Muscle of back (tissue), 11 donors: ENCODE data around the gene CASR. TPM values are rescaled to one million over a fixed set of nuclear protein-coding genes. Genes with fewer than 3 reads are reported as not detected.

ENCODE experiments used
- DNase-seq, 3 donors: peaks; one replicate each; pipeline versions ENCODE4 v3.0.0 to v3.0.0-alpha.2; 2013
- polyA plus RNA-seq, 10 donors: library from polyadenylated mRNA; unstranded; fragments of 120-200 nt; gene quantifications; one replicate each; pipeline ENCODE4 v1.2.1, GENCODE V29; 2013; ENCODE audit not compliant: insufficient read length in 10 of 10

CASR gene
- polyA plus RNA-seq, 10 donors = 0.03 to 0.05 (median 0.03) TPM; not detected in 6

DNA sequence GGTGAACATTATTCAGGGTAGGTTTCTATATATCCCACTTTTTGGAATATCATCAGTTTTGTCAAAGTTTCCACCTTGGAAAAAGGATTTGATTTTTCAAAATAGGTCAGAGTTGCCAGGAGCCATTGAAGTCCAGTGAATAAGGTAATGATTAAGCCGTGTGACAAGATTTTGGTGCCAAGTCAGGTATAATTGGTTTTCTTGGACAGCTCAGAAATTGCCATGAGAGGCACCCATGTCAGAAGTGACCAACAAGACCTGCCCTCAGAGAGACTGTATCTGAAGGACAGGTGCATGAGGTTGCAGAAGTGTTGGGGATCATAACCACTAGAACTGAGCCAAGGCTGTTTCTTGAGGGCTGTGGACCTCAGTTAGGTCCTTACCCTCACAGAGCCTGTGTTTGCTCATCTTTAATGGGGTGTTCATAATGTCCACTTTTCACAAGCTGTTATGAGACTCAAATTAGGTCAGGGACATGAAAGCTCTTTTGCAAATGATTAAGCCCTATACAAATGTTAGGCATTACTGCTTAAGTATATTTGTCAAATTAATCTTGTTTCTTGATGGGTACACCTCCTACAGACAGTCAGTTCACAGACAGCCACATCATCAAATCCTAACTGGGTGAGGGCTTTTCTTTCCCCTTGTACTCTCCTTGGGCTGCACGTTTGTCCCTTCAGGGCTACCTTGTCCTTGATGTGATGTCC lies 32.3 kb downstream of the CASR start:
- no peak for DNase-seq

DNA sequence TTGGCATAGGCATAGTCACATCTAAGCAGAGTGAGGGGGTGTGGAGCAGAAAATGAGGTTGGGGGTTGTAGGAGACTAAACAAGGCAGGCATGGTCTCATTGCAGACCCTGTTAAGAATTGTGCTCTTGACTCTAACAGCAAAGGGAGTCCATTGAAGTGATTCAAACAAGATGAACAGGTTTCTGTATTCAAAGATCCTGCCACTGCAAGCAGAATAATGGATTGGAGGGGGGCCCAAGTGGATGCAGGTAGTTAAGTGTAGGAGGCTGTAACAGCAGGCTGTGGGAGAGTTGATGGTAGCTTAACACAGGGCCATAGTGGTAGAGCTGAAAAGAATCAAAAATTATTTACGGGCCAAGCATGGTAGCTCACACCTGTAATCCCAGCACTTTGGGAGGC lies 34.4 kb downstream of the CASR start:
- no peak for DNase-seq

DNA sequence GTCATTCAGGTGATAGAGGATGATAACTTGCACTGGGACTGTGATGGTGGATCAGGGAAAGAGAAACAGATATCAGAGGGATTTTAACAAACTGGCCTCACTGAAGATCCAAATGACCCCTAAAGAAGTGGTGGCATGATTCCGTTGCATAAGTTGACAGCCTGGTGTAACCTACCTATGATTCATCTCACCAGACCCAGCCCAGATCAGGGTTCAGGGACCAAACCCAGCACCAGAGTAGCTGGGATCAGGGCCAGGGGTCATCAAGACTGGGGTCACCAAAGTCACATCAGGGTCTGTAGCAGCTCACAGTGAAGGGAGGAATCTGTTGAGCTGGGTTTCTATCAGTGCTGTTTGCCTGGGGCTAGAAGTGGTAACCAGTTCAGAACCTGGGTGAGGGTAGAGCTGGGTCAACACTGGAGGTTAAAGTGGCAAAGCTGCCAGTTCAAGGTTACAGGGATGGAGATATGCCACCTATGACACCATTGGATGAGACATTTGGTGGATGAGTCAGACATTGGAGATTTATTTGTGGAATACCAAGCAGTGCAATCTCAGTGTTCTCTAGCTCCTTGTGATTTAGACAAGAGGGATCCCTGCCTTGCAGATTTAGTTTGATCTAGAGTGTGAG lies 35.9 kb downstream of the CASR start:
- no peak for DNase-seq

DNA sequence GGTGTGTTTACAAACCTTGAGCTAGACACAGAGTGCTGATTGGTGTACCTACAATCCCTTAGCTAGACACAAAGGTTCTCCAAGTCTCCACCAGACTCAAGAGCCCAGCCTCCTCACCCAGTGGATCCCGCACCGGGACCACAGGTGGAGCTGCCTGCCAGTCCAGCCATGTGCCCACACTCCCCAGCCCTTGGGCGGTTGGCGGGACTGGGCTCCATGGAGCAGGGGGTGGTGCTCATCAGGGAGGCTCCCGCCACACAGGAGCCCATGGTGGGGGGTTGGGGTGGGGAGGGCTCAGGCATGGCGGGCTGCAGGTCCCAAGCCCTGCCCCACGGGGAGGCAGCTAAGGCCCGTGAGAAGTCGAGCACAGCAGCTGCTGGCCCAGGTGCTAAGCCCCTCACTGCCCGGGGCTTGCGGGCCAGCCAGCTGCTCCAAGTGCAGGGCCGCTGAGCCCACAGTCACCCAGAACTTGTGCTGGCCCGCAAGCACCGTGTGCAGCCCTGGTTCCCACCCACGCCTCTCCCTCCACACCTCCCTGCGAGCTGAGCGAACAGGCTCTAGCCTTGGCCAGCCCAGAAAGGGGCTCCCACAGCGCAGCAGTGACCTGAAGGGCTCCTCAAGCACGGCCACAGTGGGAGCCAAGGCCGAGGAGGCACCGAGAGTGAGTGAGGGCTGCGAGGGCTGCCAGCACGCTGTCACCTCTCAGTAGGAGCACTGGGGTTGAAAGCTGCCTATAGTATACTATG lies 43.7 kb downstream of the CASR start:
- DNase-seq = no peak

DNA sequence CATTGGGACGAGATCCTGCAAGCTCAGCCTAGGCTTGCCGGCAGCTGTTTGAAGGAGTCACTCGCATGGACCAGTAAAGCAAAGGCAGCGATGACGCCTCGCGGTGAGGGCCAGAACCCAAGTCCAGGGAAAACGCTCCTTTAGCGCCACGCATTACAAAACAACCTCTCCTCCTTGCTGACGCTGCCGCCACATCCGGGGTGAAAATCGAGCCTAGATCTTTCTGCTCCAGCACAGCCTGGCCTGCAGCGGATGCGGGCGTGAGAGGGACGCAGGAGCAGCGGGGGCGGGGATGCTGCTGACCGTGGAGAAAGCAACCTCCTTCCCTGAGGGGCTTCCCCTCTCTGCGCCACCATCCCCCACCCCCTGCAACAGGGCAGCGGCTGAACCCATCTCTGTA lies 46.7 kb downstream of the CASR start:
- DNase-seq = no peak

DNA sequence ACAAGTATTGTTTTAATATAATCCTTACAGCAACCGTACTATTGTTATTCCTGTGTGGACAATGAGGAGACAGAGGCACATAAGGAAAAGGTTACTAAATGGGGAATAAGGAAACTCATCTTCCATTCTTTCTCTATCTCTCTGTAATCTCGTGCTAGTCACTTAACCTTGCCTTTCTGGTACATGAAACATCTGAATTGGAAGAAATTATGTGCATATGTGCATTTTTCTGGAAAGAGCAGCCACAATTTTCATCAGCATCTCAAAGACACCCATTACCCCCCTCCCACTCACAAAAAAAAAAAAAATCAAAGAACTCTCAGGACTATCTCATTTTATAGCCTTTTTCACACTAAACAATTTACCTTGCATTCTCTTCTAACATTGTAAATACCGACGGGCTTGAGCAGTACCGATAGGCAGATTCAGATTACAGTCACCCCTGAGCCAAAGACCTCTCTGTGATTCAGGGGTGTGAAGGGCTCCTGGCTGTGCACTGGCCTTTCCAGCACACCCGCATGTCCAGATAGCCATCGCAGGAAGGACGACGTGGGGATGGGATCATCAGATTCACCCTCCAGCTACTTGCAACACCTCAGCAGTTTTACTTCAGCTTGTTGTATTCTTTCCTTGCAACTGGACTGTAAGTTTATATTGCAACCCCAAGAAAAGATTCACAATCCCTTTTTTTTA lies 48.1 kb downstream of the CASR start:
- DNase-seq = no peak

DNA sequence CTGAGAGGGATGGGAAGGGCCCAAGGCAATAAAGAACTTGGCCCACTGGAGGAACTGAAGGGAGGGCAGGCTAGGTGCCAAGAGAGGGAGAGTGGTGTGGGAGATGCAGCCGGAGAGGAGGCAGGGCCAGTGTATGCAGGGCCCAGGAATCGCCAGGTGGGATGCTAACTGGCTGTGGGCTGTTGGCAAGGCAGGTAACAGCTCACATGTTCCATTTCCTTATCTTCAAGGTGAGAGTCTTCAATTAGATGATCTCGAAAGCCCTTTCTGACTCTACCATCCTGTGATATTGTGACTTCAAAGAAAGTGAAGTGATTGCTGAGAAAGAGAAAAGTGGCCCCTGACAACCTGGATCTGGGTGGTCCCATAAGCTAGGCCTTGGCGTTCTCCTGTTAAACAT lies 49.0 kb downstream of the CASR start:
- DNase-seq = no peak

DNA sequence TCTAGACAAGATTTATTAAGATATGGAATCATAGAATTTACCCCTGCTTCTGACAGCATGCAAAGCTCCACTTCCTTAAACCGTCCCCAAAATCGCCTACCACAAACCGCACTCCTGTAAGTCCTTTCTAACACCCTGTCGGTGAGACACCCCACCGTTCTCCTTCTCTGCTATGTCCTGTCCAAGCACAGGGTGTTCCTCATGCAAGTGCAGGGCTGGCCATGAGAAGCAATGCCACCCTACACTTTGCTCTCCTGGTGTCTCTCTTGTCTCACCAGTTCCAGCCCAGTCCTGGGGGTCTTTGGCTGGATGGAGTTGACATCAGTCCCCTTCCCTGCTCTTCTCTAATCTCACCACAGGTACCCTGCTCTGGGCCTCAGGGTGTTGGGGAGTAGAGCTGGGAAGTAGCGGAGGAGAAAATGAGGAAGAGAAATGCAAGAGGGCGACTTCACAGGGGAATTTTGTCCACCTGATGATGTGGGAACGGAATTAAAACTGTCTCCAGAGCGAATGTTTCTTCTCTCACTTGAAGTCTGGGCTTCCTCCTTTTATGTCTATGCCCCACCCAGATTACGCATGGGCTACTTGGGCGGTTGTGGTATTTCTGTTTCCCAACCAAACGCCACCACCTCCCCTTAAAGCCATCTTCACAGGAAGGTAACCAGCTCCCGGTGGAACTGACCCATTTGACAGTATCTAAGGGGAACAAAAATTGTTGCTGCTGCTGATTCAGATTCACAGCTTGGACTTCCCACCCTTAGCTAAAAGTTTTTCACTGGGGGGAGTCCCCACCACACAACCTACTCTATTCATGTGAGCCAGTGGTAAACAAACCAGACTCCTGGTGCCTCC lies 49.9 kb downstream of the CASR start:
- peak in 1 of 3 donors; percentile 23 for DNase-seq

DNA sequence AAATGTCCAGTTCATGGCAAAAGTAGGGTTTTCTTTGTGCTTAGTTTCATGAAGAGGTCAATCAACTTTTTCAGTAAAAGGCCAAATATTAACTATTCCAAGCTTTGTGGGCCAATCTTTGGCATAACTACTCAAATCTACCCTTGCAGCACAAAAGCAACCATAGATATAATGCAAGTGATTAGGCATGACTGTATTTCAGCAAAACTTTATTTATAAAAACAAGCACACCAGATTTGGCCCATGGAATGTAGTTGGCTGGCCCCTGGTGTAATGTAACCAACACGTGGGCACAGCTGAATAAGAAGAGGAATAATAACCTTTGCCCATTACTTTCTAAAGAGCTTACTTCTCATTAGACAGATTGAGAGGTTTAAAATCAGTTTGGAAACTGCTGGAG lies 50.6 kb downstream of the CASR start:
- DNase-seq = no peak

DNA sequence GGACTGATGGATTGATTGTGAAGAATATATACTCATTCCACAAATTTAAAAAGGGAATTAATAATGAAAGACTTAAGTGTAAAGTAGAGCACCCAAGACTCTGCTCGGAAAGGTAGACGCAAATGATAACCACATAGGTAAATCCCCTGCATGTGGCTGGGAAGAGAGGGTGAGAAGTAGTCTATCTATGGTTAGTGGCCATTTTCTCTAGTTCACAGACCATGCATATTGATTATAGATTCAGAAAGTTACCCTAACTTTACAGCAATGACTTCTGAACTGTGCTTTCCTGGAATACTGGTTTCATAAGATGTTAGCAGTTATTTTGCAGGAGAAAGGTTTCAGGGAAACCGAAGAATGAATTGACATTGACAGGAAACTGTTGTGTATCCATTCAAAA lies 51.7 kb downstream of the CASR start:
- DNase-seq = no peak

DNA sequence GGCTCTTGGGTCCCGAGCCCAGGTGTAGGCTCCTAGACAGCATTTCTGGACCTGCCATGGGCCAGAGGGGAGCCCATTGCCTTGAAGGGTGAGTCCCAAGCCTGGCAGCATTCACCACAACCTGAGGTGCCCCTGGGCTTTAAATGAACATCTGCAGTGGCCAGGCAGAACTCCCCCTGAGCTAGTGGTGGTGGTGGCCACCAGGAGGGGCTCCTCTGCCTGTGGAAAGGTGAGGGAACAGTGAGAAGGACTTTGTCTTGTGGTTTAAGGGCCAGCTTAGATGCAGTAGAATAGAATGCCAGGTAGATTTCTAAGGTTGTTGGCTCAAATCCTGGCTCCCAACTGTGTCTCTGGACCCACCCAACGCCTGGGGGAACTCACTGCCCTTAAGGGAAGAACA lies 55.6 kb downstream of the CASR start:
- no peak for DNase-seq

DNA sequence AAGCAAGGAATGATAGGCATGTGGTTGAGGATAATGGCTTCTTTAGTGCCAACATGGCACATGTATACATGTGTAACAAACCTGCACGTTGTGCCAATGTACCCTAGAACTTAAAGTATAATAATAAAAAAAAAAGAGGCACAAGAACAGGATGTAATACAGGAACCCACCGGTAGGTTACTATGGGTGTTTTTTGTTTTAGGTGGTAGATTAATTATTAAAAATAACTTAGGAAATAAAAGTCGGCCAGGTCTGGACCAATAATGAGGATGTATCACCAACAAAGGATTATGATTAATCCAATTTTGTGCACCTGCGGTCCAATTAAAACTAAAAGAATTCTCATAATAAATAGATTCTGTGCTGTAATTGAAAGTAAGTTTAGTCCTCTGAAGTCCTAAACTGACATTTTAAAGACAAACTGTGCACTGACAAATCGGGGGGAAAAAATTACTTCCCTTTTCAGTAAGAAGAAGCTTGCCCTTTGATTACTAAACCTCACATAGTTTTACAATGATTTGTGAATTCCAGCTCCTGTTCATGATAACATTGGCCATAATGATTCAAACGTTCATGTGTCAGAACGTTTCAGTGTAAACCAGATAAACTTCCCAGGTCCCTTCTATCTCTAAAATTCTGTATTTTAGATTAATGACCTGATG lies 62.2 kb downstream of the CASR start:
- peak in 1 of 3 donors; percentile 19 for DNase-seq

DNA sequence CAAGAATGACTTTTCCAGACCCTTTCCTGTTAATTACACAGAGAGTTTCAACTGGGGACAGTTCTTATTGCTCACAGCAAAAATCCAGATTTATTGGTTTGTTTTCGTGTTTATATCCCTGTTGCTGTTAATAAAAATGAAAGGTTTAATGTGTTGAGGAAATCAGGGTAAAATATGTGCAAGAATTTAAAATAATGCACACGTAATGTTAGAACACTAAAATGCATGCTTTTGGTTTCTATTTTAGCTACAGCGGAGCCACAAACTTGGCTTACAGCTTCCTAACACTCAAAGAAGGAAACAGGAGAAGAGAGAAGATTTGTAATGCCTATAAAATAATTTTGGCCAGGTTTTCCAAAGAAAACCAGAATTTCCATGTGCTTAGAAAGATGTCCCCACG lies 62.7 kb downstream of the CASR start:
- peak in 1 of 3 donors; percentile 20 for DNase-seq

DNA sequence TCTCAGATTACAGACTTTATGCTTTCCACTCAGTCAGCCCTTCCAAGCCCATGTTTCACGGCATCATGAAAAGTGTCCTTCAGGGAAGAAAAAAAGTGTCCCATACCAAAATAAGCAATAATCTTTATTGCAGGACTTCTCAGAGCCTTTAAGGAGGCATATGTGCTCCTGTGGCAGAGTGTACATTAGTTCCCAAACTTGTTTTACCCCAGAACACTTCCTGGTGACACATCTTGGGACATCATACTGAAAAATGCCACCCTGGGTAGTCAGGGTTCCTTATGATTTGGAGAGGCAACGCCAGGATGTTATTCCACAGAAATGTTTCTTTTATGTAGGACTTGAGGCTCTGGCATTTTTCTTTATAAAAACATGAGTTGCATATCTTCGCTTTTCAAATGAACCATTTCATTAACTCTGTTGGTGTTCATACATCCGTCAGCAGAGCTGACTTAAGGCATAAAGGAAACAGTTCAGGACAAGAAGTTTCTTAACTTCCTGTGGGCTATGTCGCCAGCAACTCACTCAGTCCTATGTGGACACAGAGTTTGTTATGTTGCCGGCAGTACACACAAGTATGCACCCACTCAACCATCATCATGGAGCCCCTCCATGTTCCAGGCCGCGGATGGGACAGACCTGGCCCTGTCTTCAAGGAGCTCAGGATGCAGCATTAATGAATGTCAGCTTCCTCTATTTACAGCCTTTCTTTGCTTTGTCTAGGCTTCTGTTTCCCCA lies 63.8 kb downstream of the CASR start:
- DNase-seq = peak in 1 of 3 donors; percentile 19

DNA sequence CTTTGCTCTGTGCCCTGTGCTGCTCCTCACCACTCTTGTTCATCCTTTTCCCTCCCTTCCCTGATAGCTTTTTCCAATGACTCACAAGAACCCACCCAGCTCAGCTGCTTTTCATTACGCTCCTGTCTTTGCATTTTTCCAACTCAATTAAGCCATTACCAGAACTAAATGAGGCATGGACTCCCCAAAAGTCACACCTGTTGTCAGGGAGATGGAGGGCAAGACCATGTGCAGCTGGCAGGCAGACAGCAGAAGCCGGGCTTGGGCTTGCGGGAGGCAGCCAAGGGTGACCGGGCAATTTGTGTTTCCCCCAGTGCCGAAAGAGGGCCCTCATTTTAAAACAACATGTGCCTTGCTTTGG lies 64.3 kb downstream of the CASR start:
- DNase-seq = peak in 1 of 3 donors; percentile 19

DNA sequence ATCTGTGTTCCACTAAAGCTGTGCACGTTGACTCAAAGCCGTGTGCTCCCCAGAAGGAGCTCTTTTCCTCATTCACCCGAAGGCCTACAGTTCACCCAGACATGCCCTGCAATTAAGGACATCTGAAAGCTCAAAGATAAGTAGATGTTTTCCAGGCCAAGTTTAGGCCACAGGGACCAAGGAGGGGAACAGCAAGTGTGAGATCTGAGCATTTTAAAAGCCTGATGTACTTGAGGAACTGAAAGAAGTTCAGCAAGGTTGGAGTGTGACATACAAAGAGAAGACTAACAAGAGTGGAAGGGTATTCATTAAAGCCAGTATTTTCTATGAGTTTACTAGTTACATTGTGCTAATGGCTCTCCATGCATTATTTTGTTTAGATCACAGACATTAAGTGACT lies 68.0 kb downstream of the CASR start:
- DNase-seq = no peak

DNA sequence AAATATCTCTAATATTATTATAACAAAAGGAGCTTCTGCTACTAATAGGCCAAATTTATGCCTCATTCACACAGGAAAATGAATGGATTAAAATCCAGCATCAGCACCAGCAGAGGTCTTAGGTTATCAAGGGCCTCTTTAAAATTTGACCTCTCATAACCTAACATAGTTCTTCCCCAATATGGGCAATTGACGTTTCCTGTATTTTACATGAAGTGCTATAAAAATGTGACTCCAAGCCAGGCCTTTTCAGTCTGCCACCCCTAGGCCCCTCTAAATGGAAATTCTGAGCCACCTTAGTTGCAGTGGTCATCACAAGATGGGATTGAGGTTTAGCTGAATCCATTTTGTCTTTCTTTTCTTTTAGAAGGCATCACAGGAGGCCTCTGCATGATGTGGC lies 70.1 kb downstream of the CASR start:
- no peak for DNase-seq

DNA sequence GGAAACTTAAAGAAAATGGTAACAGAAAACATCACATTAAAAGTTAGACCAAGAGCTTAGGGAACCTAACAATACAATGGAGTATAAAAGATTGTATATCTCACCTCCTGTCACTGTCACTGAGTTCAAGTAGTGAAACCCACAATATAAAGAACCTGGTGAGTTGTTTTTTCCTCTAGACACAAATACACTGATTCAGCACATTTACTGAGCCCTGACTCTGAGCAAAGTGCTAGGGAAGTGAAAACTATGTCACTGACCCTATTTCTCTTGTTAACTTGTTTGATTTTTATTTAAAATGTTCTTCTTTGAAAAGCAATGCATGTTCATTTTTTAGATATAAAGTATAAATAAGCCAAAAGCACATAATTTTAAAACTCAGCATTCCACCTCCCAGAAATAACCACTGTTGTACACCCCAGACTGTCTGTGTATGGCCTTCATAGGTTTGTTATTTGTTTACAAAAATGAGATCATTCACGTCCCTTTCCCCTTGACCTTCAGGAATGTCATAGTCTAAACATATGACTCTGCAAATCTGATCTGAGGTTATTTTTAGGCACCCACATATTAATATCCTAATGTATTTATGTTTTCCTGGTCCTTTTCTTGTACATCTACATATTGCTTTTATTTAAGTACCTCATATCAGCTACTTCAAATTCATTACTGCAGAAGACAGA lies 72.4 kb downstream of the CASR start:
- DNase-seq = no peak

DNA sequence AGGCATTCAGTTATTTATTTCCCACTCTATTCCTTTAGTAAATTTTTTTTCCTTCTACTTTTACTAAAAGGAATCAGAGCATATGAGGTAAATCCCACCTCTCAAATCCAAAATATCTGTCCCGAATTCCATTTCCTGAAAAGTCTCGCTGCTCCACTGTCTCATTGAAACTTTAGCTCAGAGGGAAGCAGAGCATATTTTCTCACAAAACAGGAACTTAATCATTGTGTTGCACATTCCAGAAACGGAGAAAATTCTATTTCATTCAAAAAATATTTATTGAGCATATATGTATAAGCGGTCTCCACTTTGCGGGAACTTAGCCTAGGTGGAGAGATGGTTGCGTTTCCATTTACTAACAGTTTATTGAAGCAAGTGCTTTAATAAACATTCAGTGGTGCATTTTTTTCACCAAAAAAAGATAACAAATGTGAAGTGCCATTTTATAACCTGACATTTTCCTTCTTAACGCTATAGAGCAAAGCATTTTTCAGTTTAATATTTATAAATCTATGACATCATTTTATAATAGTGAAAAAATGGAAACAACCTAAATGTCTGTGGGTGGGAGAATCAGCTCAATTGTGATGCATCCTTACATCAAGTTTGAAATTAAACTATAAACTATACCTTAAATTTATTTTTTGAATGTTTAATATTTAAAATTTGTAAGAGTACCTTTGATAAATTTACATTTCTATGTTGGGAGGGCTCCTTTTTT lies 74.3 kb downstream of the CASR start:
- DNase-seq = no peak
